ENCODE measurements around the gene TNP2.

DNA sequence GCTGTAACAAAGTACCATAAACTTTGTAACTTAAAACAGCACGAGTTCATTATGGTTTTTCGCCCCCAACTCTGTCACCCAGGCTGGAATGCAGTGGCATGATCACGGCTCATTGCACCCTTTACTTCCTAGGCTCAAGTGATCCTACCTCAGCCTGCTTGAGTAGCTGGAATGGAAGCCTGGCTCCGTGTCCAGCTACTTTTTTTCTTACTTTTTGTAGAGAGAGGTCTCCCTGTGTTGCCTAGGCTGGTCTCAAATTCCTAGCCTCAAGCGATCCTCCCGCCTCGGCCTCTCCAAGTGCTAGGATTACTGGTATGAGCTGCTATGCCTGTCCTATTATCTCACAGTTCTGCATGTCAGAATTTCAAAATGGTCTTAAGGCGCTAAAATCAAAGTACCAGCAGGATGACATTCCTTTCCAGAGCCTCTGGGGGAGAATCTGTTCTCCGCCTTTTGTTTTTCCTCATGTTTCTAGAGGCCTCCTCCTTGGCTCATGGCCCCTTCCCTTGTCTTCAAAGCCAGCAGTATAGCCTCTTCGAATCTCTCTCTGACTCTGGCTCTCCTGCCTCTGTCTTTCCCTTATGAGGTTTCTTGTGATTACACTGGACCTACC lies 22.1 kb upstream of the TNP2 start:
- TF ChIP-seq POLR2A (IDR thresholded peaks at IDR 0.05; ENCODE audit: low read length) (no peak), GATA1 (IDR thresholded peaks at IDR 0.05; ENCODE audit: low read depth, low read length) (no peak)

Data from erythroblast (primary cell).